ENCODE measurements around the gene LCN6.
"Not testable (repeated sequence)": the region's sequence is repeated elsewhere in the genome, so short reads cannot be mapped to it uniquely, and the experiment has no call there.

The LCN6 gene

DNA sequence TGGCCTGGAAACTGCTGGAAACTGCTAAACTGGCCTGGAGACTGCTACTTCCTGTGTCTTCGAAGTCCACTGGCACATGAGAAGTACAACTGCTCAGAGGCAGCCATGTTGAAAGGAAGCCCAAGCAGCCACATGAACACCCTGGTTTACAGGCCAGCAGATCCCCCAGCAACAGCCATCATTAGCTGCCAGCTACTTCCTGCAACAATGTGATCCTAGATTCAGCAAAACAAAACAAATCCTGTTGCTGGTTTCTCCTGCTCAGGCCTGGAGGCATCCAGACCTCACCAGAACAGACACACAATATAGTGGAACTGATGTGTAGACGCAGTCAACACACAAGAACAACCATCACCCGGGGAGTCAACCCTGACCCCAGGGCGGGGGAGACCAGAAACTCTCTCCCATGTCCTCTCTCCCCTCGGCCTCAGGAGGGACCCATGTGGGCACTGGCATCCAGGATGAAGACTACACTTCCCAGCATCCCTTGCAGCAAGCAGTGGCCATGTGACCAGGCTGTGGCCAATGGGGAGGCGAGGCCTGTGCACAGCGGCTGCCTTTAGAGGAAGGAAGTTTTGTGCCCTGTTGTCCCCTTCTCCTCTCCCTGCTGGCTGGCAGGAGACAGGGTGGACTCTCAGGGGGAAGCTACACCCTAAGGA, 25.2 kb upstream of the LCN6 start:
- Histone ChIP-seq H3K9ac (ENCODE audit: insufficient read length) (no peak overlapping the region), H3K27ac (no peak overlapping the region), H3K9me3 (ENCODE audit: low read depth, low read length) (no peaks in the 10 kb centered on the region), H3K36me3 (ENCODE audit: insufficient read depth, low read length) (no peaks in the 10 kb centered on the region), H3K4me3 (no peak overlapping the region)
- TF ChIP-seq FOXP2 (optimal IDR thresholded peaks at IDR 0.05; ENCODE audit: control extremely low read depth, extremely low read length, insufficient read depth) (no peak), EZH2 (IDR thresholded peaks at IDR 0.05) (no peak), POLR2AphosphoS5 (IDR thresholded peaks at IDR 0.05; ENCODE audit: borderline replicate concordance, low read depth, low read length) (no peak)
- DNase-seq (ENCODE audit: low read depth, low spot score), result no peak

GRCh38 chr9:136771907-136772415, 23.6 kb upstream of the LCN6 start:
- no peak overlapping the region for H3K9ac ChIP-seq (ENCODE audit: insufficient read length)
- no peak for DNase-seq (ENCODE audit: low read depth, low spot score)
- no peaks in the 10 kb centered on the region for H3K9me3 ChIP-seq (ENCODE audit: low read depth, low read length)
- TF ChIP-seq EZH2 (IDR thresholded peaks at IDR 0.05) (no peak), FOXP2 (optimal IDR thresholded peaks at IDR 0.05; ENCODE audit: control extremely low read depth, extremely low read length, insufficient read depth) (no peak), POLR2AphosphoS5 (IDR thresholded peaks at IDR 0.05; ENCODE audit: borderline replicate concordance, low read depth, low read length) (no peak)
- no peaks in the 10 kb centered on the region for H3K36me3 ChIP-seq (ENCODE audit: insufficient read depth, low read length)
- H3K4me3 ChIP-seq, result no peak overlapping the region
- no peak overlapping the region for H3K27ac ChIP-seq

DNA sequence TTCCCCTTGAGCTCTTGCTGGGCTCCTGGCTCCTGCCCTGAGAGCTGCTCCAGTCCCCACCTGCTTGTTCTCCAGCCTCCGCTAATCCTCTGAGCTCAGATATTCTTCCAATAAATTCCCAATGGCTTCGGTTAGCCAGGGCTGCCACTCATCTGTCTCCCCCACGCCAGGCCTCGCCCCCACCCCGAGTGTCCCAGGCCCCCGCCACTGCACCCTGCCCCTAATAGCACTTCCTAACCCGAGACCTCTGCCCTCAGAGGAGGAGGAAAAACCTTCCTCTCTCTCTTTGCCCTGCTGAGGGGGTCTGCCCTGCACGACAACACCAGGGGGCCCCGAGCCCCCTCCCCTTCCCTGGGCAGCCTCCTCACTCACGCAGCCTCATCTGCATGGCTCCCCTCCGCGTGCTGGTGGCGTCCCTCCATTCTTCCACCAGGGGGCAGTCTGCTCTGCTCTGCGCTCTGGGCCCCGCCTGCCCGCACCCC, 21.4 kb upstream of the LCN6 start:
- H3K36me3 ChIP-seq (ENCODE audit: insufficient read depth, low read length), result no peaks in the 10 kb centered on the region
- no peaks in the 10 kb centered on the region for H3K9me3 ChIP-seq (ENCODE audit: low read depth, low read length)
- no peak for TF ChIP-seq EZH2 (IDR thresholded peaks at IDR 0.05)
- no peak for TF ChIP-seq POLR2AphosphoS5 (IDR thresholded peaks at IDR 0.05; ENCODE audit: borderline replicate concordance, low read depth, low read length)
- TF ChIP-seq FOXP2 (optimal IDR thresholded peaks at IDR 0.05; ENCODE audit: control extremely low read depth, extremely low read length, insufficient read depth), result no peak
- no peak overlapping the region for H3K27ac ChIP-seq
- H3K9ac ChIP-seq (ENCODE audit: insufficient read length), result no peak overlapping the region
- H3K4me3 ChIP-seq, result no peak overlapping the region
- DNase-seq (ENCODE audit: low read depth, low spot score), result no peak

- H3K36me3 ChIP-seq (ENCODE audit: insufficient read depth, low read length); H3K27ac ChIP-seq; H3K4me3 ChIP-seq; DNase-seq (ENCODE audit: low read depth, low spot score); H3K9me3 ChIP-seq (ENCODE audit: low read depth, low read length); H3K9ac ChIP-seq (ENCODE audit: insufficient read length): not testable (repeated sequence)
Observed at GRCh38 chr9:136766410-136767120, 18.2 kb upstream of the LCN6 start.

DNA sequence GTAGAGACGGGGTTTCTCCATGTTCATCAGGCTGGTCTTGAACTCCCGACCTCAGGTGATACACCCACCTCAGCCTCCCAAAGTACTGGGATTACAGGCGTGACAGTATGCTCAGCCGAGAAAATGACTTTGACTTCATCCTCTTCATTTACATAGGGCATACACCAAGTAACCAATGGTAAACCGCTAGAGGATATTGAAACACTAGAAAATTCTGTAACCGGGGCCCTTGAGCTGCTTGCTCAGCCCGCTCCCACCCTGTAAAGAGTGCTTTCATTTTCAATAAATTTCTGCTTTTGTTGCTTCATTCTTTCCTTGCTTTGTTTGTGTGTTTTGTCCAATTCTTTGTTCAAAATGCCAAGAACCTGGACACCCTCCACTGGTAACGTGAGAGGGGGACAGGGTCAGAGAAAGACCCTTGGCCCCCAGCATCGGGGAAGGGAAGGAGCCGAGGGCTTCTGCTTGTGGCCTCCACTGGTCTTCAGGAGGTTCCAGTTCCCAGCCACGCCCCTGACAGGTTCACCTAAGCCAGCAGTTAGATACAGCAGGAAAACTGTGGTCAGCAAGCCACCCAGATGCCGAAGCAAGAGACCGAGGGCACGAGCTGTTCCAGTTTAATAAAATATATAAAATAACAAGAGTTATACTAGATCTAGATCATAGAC, 17.6 kb upstream of the LCN6 start:
- not testable (repeated sequence) for DNase-seq (ENCODE audit: low read depth, low spot score); H3K27ac ChIP-seq; H3K36me3 ChIP-seq (ENCODE audit: insufficient read depth, low read length); H3K9me3 ChIP-seq (ENCODE audit: low read depth, low read length); H3K4me3 ChIP-seq; H3K9ac ChIP-seq (ENCODE audit: insufficient read length)

DNA sequence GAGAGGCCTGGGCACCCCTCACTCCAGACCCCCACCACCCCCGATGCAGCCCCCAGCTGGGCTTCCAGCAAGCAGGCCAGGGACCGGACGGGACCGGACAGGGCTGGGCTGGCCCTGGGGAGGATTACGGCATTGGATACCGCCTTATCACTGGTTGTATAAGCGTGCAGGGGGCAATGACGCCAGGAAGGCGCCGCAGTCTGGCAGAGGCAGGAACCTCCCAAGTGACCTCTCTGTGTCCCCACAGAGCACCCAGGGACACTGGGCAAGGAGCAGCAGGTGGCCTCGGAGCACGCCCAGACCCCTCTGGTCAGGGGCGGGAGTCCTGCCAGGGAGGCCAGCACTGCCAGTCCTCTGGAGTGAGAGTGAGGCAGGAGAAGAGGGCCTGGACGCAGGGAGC, 16.7 kb upstream of the LCN6 start:
- Histone ChIP-seq H3K36me3 (ENCODE audit: insufficient read depth, low read length) (no peaks in the 10 kb centered on the region), H3K27ac (no peak overlapping the region), H3K4me3 (no peak overlapping the region), H3K9me3 (ENCODE audit: low read depth, low read length) (no peaks in the 10 kb centered on the region), H3K9ac (ENCODE audit: insufficient read length) (no peak overlapping the region)
- no peak for TF ChIP-seq FOXP2 (optimal IDR thresholded peaks at IDR 0.05; ENCODE audit: control extremely low read depth, extremely low read length, insufficient read depth)
- TF ChIP-seq POLR2AphosphoS5 (IDR thresholded peaks at IDR 0.05; ENCODE audit: borderline replicate concordance, low read depth, low read length), result no peak
- TF ChIP-seq EZH2 (IDR thresholded peaks at IDR 0.05), result no peak
- no peak for DNase-seq (ENCODE audit: low read depth, low spot score)

GRCh38 chr9:136764301-136764891, 16.1 kb upstream of the LCN6 start, which contains the start of gene LCN15:
Gene LCN15, minus strand, starts transcription at chr9:136764518. Its CDS starts 30 bp downstream, at chr9:136764488.
- Histone ChIP-seq H3K27ac (no peak within 1 kb of the TSS), H3K4me3 (peak within 1 kb of the TSS; percentile 58), H3K9ac (ENCODE audit: insufficient read length) (no peak within 1 kb of the TSS), H3K36me3 (ENCODE audit: insufficient read depth, low read length) (no peaks in the 10 kb centered on the region), H3K9me3 (ENCODE audit: low read depth, low read length) (no peaks in the 10 kb centered on the region)
- no peak for DNase-seq (ENCODE audit: low read depth, low spot score)
- TF ChIP-seq POLR2AphosphoS5 (IDR thresholded peaks at IDR 0.05; ENCODE audit: borderline replicate concordance, low read depth, low read length) (no peak), EZH2 (IDR thresholded peaks at IDR 0.05) (no peak), FOXP2 (optimal IDR thresholded peaks at IDR 0.05; ENCODE audit: control extremely low read depth, extremely low read length, insufficient read depth) (no peak)

- Histone ChIP-seq H3K36me3 (ENCODE audit: insufficient read depth, low read length) (no peaks in the 10 kb centered on the region), H3K9ac (ENCODE audit: insufficient read length) (no peak overlapping the region), H3K9me3 (ENCODE audit: low read depth, low read length) (no peaks in the 10 kb centered on the region), H3K4me3 (no peak overlapping the region), H3K27ac (no peak overlapping the region)
- no peak for TF ChIP-seq FOXP2 (optimal IDR thresholded peaks at IDR 0.05; ENCODE audit: control extremely low read depth, extremely low read length, insufficient read depth)
- TF ChIP-seq POLR2AphosphoS5 (IDR thresholded peaks at IDR 0.05; ENCODE audit: borderline replicate concordance, low read depth, low read length), result no peak
- no peak for TF ChIP-seq EZH2 (IDR thresholded peaks at IDR 0.05)
- no peak for DNase-seq (ENCODE audit: low read depth, low spot score)
Observed at GRCh38 chr9:136763649-136764035, 15.3 kb upstream of the LCN6 start.
